ENCODE measurements around the gene MFSD8.

GRCh38 chr4:127959794-127960193 lies 5.2 kb downstream of the MFSD8 start:
- TF ChIP-seq CTCF (conservative IDR thresholded peaks at IDR 0.05 in 1 of 2, IDR thresholded peaks at IDR 0.05 in 1 of 2; ENCODE audit: low read depth in 1 of 2, low read length in 2 of 2) (no peak), EZH2 (IDR thresholded peaks at IDR 0.05; ENCODE audit: low read length, missing control alignments) (no peak)

Measured in fibroblast of lung (primary cell).